Daoy (cell line): ENCODE results near the gene CHMP3. TPM values are rescaled to one million over a fixed set of nuclear protein-coding genes. Genes with fewer than 3 reads are reported as not detected.
"Not testable (repeated sequence)": the region's sequence is repeated elsewhere in the genome, so short reads cannot be mapped to it uniquely, and the experiment has no call there.

Experiments
- DNase-seq: peaks from one replicate; pipeline ENCODE4 v3.0.0-alpha.2; 2015; ENCODE audit warnings: low read depth
- total RNA-seq: library from RNA; depleted of rRNA; stranded (reverse); fragments of >200 nt; shearing (Covaris generic); gene quantifications from 2 replicates; pipeline ENCODE4 v1.2.3, GENCODE V29; 2014

Gene CHMP3
- total RNA-seq, 1 experiment from 2014 or later: 59.2 TPM

DNA sequence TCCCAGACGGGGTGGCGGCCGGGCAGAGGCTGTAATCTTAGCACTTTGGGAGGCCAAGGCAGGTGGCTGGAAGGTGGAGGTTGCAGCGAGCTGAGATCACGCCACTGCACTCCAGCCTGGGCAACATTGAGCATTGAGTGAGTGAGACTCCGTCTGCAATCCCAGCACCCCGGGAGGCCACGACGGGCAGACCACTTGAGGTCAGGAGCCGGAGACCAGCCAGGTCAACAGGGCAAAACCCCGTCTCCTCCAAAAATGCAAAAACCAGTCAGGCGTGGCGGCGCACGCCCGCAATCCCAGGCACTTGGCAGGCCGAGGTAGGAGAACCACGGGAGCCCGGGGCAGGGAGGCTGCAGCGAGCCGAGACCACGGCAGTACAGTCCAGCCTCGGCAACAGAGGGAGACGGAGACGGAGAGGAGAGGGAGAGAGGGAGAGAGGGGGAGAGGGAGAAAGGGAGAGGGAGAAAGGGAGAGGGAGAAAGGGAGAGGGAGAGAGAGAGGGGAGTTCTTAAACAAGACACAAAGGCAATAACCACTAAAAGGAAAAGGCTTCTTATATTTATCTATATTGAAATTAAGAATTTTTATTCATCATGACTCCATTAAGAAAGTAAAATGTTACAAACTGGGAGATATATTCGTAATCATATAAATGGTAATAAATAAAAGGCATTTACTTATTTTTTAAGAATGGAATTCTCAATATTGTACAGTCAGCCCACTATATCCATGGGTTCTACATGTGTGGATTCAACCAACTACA, 13.1 kb downstream of the CHMP3 start:
- DNase-seq: not testable (repeated sequence)

DNA sequence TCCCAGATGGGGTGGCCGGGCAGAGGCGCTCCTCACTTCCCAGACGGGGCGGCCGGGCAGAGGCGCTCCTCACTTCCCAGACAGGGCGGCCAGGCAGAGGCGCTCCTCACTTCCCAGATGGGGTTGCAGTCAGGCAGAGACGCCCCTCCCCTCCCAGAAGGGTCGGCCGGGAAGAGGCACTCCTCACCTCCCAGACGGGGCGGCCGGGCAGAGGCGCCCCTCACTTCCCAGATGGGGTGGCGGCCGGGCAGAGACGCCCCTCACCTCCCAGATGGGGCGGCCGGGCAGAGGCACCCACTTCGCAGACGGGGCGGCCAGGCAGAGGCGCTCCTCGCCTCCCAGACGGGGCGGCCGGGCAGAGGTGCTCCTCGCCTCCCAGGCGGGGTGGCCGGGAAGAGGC, 13.8 kb downstream of the CHMP3 start:
- DNase-seq: not testable (repeated sequence)

DNA sequence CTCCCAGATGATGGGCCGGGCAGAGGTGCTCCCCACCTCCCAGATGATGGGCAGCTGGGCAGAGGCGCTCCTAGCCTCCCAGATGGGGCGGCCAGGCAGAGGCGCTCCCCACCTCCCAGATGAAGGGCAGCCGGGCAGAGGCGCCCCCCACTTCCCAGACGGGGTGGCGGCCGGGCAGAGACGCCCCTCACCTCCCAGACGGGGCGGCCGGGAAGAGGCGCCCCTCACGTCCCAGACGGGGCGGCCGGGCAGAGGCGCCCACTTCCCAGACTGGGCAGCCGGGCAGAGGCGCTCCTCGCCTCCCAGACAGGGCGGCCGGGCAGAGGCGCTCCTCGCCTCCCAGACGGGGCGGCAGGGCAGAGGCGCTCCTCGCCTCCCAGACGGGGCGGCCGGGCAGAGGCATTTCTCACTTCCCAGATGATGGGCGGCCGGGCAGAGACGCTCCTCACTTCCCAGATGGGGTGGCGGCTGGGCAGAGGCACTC, 14.3 kb downstream of the CHMP3 start:
- not testable (repeated sequence) for DNase-seq

DNA sequence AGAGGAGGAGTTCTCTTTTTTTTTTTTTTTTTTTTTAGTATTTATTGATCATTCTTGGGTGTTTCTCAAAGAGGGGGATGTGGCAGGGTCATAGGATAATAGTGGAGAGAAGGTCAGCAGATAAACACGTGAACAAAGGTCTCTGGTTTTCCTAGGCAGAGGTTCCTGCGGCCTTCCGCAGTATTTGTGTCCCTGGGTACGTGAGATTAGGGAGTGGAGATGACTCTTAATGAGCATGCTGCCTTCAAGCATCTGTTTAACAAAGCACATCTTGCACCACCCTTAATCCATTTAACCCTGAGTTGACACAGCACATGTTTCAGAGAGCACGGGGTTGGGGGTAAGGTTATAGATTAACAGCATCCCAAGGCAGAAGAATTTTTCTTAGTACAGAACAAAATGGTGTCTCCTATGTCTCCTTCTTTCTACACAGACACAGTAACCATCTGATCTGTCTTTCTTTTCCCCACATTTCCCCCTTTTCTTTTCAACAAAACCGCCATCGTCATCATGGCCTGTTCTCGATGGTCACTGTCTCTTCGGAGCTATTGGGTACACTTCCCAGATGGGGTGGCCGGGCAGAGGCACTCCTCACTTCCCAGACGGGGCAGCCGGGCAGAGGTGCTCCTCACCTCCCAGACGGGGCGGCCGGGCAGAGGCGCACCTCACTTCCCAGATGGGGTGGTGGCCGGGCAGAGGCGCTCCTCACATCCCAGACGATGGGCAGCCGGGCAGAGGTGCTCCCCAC, 14.9 kb downstream of the CHMP3 start:
- DNase-seq: not testable (repeated sequence)

DNA sequence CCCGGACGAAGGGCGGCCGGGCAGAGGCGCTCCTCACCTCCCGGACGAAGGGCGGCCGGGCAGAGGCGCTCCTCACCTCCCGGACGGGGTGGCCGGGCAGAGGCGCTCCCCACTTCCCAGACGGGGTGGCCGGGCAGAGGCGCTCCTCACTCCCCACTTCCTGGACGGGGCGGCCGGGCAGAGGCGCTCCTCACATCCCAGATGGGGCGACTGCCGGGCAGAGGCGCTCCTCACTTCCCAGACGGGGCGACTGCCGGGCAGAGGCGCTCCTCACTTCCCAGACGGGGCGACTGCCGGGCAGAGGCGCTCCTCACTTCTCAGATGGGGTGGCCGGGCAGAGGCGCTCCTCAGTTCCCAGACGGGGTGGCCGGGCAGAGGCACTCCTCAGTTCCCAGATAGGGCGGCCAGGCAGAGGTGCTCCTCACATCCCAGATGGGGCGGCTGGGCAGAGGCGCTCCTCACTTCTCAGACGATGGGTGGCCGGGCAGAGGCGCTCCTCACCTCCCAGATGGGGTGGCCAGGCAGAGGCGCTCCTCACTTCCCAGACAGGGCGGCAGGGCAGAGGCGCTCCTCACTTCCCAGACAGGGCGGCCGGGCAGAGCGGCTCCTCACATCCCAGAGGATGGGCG, 17.8 kb downstream of the CHMP3 start:
- DNase-seq: not testable (repeated sequence)

DNA sequence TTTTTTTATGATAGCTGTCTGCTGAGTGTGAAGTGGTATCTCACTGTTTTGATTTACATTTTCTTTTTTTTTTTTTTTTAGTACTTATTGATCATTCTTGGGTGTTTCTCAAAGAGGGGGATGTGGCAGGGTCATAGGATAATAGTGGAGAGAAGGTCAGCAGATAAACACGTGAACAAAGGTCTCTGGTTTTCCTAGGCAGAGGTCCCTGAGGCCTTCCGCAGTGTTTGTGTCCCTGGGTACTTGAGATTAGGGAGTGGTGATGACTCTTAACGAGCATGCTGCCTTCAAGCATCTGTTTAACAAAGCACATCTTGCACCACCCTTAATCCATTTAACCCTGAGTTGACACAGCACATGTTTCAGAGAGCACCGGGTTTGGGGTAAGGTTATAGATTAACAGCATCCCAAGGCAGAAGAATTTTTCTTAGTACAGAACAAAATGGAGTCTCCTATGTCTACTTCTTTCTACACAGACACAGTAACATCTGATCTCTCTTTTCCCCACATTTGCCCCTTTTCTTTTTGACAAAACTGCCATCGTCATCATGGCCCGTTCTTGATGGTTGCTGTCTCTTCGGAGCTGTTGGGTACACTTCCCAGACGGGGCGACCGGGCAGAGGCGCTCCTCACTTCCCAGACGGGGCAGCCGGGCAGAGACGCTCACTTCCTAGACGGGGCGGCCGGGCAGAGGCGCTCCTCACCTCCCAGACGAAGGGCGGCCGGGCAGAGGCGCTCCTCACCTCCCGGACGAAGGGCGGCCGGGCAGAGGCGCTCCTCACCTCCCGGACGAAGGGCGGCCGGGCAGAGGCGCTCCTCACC, 18.8 kb downstream of the CHMP3 start:
- DNase-seq: not testable (repeated sequence)

DNA sequence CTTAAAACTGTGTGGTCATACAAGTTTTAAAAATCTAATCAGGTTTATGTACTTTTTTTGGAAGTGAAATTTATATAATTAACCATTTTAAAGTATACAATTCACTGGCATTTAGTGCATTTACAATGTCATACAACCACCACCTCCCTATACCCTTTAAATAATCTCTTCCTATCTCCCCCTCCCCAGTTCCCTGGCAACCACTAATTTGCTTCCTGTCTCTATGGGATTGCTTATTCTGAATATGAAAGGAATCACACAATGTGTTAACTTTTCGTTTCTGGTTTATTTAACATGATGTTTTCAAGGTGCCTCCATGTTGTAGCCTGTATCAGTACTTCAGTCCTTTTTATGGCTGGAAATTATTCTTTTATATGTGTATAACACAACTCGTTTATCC, 19.4 kb downstream of the CHMP3 start:
- no peak for DNase-seq

DNA sequence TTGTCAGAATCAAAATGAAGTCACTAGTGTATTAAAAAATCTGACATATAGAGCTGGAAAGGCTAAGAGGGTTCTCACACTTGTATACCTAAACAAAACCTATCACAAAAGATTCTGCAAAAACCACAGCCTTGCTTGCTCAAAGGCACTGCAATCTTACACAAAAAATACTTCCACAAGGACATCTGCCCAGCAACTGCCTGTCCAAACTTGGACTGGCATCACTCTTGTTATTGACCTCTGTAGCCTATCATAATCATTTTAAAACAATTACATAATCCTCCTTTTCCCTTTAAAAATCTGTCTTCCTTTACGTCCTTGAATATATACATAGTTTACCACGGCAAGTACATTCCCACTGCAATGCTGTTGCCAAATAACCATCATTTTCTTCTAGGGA, 19.9 kb downstream of the CHMP3 start:
- DNase-seq: no peak

DNA sequence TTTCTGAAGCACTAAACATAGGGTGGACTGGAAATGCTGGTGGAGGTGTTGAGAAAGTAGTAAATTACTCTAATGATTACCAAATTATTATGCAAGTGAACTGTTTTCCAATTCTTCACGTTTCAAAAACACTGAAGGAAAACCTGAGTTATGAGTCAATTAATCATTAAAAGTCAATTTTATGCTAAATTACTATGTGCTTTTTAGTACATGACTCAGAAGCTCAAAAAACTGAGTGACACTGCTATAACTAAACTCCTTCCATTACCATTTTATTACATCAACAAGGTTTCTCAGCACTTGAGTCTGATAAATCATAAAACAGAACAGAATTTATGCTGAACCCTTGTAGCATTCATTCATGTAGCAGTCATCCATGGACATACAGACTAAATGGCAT, 20.4 kb downstream of the CHMP3 start:
- DNase-seq: no peak

DNA sequence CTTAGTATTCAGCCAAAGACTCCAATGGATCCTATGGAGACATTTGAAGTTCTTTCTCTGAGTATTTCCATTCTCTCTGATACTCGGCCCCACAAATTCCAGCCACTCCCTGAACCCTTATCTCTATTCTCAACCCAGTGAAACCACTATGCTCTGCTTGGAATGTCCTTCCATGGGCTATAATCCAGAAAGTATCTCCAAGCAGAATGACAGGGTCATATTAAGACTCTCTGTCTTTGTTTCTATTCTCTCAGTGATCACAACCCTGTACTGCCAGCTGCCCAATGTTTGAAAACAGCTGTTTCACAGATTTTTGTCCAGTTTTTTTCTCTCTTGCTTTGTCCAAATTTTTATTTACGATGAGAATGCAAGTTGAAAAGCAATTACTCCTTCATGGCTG, 21.9 kb downstream of the CHMP3 start:
- no peak for DNase-seq

DNA sequence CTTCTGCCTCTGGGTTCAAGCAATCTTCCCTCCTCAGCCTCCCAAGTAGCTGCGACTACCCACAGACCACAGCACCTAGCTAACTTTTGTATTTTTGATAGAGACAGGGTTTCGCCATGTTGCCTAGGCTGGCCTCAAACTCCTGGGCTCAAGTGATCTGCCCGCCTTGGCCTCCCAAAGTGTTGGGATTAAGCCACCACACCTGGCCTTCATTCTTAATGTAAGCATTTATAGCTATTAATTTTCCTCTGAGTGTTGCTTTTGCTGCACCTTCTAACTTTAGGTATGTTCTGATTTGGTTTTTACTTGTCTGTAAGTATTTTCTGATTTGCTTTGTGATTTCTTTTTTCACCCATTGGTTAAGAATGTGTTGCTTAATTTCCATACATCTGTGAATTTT, 29.7 kb downstream of the CHMP3 start:
- DNase-seq: no peak

DNA sequence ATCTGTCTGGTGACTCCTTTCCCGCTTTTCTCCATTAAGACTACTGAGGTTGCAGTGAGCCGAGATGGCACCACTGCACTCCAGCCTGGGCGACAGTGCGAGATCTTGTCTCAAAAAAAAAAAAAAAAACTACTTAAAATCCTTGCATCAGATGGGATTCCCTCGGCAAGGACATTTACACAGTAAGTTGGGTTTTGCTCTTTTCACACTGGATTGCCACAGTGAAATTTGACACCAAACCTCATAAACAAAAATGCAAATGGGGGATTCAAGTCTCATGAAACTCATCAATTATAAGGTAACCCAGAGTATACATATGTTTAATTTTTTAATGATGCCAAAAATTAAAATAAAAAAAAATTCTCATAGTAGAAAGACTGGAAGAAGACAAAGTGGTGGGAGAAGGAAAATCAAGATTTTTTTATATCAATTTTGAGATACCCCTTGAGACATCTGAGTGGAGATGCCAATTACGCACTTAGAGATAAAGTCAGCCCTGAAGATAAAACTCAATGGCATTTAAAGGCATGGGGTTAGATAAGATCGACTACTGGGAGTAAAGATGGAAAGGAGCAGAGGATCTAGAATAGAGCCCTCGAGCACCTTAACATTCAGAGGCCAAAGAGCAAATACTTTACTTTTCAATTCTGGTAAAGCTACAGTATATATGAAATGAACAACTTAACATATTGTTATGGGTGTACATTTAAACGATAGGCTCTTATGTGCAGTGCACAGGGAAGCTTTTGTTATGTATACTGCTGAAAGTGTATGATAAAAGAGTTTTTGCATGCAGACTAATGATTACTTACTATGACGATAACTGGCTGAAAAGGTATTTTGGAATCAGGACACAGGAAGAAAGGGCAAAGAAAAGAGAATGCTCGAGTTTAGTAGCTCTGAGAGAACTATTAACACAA, 37.6 kb downstream of the CHMP3 start:
- no peak for DNase-seq

DNA sequence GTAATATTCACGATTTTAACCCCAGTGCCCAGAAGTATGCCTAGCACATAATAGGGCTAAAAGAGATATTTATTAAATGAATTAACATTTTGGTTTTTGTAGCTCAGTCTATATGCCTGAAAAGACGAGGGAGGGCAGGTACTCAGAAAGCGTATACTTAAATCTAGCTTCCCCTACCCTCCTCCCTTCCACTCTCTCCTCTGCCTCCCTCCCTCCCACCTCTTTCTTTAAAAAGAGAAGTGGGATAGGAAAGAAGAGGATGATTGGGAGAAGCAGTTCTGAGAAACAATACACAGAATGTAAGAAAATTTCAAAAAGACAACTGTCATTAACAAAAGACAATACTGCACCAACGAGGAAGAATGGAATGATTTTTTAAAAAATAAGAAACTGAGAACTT, 39.8 kb downstream of the CHMP3 start:
- DNase-seq: no peak

DNA sequence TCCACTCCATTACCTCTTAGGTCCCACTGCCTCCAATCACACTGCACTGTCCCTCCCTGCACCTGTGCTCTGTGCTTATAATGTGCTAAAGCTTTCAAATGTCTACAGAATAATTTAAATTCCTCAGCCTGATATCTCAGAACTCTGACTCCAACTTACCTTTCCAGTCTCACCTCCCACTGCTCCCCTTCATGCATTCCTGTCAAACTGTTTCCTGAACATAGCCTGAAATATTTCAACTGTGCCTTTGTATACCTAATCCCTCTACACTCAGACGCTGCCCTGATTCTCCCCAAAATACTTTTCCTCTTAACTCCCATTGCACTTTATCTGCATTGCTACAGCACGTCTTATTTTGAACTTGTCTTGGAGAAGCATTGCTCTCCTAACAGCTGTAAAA, 40.5 kb downstream of the CHMP3 start:
- no peak for DNase-seq

DNA sequence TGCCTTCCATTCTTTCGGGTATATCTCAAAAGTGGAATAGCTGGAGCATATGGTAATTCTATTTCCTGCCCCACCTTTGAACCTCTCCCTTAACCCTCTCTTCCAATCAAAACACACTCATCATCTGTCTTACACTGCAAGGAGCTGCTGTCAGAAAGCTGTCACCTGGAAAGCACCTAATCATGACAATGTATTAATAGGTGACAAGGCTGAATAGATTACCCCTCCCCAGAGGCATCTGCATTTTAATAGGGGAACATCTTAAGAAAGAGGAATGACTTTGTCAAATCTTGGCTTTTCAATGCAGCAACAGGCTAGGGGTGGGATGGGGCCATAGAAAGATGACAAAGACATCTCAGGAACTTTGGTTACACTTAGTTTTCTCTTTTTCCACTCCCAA, 41.3 kb downstream of the CHMP3 start:
- DNase-seq: no peak

DNA sequence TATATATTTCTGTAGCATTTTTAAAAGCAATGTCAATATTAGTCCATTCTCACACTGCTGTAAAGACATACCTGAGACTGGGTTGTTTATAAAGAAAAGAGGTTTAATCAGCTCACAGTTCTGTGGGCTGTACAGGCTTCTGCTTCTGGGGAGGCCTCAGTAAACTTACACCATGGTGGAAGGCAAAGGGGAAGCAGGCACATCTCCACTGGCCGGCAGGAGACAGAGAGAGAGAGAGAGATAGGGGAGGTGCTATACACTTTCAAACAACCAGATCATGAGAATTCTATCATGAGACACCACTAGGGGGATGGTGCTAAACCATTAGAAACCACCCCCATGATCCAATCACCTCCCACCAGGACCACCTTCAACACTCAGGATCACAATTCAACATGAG, 43.1 kb downstream of the CHMP3 start:
- DNase-seq: no peak

DNA sequence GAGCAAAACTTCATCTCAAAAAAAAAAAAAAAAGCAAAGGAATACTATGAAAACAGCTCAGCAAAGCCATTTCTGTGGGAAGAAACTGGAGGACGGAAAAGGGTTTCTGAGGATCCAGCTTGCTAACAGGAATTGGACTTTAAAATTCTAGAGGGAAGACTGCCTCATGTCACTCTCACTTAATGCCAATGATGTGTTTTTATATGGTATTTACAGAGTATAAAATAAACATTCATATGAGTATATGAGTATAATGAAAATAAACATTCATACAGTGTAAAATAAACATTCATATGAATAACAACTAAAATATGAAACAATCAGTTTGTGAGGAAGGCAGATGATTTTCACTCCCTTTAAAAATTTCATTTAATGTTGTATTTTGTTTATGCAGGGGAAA, 43.9 kb downstream of the CHMP3 start:
- DNase-seq: no peak

DNA sequence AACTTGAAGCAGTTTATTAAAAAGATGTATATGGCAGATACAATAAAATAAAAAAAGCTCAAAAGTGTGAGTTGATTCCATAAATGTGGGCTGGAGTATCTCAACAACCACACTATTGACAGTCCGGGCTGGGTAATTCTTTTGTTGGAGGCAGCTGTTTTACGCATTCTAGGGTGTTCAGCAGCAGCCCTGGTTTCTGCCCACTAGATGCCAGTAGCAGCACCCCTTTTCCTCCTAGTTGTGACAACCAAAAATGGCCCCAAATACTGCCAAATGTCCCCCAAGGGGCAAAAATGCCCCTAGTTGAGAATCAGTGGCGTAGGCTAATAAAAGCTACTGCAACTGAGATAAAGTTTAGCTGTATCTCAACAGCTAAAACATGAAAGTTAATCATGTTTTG, 44.8 kb downstream of the CHMP3 start:
- no peak for DNase-seq

DNA sequence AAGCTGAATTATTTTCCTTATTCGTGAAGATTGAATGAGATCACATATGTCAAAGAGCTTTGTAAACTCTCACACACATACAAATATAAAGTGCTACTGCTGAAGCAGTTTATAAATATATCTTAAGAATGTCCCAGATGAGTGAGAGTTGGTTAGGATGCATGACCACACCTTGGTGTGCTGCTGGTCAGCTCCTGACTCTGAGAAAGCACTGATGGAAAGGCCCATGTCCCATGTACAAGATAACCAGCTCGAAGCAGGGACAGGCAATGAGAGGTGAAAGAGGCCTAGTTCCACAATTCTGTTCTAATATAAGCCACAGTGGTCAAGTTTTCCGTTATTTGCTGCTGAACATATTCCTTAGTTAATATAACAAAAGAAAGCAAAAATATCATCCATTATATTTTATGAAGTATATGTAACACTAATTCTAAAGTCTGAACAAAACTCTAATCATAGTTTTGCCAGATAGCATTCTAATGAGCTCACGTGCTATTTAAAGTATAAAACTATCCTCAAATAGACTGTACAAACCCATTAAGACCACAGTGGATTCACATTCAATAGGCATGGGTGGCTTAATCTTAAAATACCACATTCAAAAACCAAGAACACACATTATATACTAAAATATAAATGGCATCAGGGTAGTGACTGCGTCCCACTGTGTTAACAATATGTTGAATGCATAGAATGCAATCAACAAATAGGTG, 49.1 kb downstream of the CHMP3 start:
- DNase-seq: no peak

DNA sequence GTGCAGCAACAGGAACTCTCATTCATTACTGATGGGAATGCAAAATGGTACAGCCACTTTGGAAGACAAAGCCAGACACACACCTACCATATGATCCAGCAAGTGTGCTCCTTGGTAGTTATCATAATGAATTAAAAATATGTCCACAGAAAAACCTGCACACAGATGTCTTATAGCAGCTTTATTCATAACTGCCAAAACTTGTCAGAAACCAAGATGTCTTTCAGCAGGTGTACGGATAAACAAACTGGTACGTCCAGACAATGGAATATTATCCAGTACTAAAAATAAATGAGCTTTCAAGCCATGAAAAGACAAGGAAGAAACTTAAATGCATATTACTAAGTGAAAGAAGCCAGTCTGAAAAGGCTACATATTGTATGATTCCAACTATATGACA, 50.4 kb downstream of the CHMP3 start:
- DNase-seq: no peak
